Inflammatory macrophage treated with lipopolysaccharide for 4 hours (primary cell): ENCODE measurements around the gene ATXN1.

Source experiments
- DNase-seq: peaks from one replicate; pipeline ENCODE4 v3.0.0-alpha.2; 2020

ATXN1 gene

DNA sequence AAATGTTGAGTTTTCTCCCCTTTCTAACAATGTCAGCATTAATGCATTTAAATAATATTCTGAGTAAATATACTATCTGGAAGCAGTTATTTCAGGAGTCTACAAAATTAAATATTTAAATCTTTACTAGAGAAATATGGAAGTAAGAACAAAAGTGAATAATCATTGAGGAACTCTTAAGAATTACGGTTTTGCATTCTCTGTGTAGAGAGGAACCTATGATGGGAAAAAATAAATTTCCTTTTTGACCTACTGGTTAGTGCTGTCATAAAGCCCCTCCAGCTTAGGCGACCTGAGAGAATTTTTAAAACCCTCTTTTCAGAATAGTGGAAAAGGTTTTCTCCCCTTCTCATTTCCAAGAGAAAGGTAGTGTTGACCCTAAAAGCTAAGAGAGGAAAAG is 64.8 kb downstream of the ATXN1 start:
- DNase-seq, result peak; percentile 51

DNA sequence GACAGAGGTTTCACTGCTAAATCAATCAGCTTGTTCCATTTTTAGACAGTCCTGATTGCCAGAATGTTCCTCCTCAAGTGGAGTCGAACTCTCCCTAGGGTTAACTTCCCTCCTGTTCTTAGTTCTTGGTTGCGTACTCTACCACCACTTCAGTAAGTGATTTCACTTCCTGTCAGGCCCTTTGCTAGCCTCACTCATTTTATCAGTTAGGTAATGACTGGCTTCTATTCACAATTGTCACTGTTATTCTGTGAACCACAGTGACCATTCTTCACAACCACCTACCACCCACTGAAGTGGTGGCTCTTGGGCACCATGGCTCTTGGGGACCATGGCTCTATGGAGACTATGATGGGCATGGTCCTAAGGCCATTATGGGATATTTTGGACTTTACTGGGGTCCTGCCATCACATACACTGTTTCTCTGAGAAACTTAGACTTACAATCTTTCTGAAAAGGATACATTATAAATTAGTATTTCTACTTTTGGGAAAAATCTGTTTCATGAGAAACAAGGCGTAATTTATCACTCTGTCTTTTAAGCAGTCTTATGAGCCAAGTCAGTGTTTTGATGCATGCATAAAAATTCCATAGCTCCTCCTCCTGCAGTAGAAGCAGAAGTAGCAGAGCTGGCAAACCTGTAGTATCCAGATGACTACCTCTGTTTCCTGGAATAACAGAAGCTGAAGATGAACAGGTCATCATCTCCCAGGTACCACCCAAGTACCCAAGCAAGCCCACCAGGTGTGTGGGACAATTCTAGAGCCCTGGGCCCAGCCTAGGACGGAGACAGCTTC is 66.3 kb downstream of the ATXN1 start:
- peak; percentile 89 for DNase-seq

DNA sequence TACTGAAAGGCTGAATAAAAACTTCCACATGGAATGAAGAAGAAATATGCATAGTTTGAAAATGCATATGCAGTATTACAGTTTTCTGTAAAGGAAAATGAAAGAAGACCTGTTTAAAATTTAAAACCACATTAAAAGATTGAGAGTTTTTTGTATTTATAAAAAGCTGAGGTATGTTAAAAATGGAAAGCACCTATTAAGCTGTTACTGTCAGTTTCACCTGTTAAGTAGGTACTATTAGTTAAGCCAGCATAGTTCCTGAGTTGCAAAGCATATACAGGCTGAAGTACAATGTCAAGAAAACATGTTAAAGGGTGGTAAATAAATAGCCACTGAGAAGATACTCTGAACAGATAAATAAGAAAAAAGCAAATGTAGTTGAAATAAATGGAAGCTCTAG is 69.9 kb downstream of the ATXN1 start:
- DNase-seq, result no peak

DNA sequence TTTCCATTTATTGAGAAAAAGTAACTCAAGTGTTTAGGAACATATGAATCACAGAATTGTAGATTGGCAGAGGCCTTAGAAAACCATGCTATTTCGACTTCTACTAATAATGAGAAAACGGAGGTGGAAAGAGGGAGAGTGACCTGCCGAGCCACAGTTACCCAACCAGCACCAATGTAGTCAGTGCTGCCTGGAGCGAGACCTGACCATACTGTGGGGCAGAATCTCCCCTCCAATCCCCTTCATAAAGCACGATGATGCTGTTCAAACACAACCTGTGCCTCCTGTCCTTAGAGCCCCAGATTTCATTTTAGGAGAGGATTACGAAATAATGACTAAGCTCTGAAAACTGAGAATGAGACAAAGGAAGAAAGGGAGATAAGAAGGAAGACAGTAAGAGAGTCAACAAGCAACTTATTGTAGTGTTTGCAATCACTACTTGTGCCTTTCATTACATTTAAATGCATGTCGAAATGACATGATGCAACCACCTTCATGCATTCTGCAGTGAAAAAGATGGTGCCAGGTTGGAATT is 70.6 kb downstream of the ATXN1 start:
- DNase-seq, result peak; percentile 62

DNA sequence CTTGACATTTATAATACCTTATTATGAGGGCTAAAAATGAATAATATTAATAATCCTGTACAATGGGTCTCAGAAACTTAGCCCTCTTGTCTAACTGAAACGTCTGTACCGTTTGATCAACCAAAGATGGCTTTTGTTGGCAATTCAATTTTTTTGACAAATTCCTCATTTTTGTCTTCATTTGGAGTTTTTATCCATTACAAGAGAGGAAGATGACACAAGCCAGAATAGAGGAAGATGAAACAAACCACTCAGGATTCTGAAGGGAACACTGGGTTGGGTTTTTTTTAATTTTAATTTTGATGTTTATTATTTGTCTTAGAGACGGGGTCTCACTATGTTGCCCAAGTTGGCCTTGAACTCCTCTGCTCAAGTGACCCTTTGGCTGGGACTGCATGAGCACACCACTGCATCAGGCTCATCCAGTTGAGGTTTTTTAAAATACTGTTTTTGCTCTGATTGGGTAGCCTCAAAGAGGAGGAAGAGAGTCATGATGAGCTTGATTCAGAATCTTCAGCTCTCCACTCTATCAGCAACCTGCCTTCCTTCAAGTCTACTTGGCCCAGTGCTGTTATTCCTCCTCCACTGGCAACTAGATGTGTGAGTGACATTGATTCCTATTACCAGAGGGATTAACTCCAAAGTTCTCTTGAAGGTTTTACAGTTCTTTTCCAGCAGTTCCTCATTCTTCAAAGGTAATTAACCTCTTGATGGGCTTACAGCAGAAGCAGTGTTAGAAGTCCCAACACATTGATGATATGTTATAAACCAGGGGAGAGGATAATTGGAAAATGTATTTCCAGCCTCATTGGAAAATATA is 71.3 kb downstream of the ATXN1 start:
- peak; percentile 64 for DNase-seq

DNA sequence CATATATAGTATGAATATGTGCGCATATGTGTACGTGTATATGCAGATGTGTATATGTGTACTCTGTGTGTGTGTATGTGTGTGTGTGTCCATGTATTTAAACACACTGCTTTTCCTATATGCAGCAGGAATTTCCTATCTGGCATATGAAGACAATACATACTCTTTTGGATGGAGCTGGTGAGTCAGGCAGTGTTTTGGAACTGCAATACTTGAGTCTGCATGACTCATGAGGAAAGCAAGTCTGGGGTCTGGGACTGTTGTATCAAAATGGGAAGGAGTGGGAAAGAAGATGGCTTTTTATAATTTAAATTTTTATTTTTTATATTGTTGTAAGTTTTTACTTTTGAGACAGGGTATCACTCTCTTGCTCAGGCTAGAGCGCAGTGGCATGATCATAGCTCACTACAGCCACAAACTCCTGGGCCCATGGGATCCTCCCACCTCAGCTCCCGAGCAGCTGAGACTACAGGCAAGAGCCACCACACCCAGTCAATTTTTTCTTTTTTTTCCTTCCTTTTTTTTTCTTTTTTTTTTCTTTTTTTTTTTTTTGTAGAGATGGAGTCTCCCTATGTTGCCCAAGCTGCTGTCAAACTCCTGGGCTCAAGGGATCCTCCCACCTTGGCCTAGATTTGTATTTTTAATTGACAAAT is 72.2 kb downstream of the ATXN1 start:
- DNase-seq, result peak; percentile 88

DNA sequence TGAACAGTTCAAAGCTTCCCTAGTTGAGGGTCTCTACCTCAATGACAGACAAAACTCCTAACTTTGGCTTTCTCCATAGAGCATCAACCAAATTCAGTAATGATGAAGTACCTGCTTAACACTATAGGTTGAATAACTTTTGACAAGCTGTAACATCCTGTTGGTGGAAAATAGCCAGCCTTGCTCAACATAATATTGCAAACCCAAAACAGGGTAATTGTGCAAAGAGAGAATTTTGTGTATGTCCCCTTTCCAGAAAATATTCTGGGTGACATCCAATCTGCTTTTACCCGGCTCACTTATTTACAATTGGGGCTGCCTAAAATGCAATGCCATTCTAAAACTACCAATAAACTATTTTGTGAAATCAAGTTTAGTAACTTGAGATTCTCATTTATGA is 72.8 kb downstream of the ATXN1 start:
- peak; percentile 83 for DNase-seq

DNA sequence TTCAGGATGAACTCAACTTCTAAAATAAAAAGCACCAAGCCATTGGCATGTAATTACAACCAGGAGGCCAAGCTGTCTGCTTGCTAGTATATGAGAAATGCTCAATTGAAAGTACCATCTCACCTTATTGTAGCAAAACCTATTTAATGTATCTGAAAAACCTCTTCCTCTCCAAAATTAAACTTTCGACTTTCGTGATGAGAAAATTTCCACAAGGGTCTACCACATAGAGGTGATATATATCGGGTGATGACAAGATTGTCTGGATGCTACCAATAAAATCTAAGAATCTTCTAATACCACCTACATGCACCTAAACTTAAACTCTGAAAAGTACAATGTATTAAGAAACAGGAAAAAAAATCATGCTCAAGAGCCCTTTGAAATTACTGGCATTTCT is 74.2 kb downstream of the ATXN1 start:
- DNase-seq, result no peak

DNA sequence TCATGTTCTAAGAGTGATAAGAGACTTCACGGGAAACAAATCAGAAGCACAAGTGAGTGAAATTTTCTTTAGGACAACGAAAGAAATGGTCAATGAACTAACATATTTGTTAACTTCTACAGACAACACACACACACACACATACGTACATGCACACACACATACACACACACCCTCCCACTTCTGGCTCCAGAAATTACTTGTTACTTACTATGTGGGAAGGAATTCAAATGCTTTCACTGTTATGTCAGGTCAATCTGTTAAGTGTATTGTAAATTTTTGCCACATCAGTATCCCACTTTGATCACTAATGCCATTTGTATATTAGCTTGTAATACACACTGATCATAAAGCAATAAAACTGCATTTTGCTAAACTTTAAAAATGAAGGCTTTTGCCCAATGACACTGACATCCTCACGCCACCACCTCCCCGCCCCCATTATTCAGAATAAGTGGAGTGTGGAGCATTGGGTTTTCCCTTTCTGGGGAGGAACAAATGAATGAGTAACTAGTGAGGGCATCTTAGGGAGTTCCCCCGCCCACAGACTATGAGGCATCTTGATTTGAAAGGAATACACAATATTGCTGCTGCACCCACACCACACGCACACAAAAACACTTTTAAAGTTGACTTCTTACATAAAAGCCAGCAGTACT is 76.2 kb downstream of the ATXN1 start:
- DNase-seq, result peak; percentile 100

DNA sequence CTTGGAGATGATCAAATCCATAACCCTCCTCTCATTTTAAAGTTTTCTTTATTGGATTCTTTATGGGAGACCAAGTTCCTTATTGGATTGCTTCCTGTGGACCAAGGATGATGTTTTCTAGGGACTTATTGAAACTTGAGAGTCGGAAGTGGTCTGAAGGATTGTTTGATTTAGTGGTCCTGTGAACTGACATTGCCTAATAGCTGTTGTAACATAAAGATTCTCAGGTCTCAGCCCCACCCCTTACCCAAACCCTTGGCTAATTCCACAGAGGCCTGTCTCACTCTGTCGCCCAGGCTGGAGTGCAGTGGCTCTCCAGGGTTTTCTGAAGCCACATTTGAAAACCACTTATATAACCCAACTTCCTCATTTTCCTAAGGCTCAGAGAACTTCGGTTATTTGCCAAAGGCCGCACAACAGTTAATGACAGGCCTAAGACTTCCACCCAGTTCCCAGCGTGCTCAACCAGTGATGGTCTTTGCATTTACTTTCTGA is 77.0 kb downstream of the ATXN1 start:
- peak; percentile 90 for DNase-seq

DNA sequence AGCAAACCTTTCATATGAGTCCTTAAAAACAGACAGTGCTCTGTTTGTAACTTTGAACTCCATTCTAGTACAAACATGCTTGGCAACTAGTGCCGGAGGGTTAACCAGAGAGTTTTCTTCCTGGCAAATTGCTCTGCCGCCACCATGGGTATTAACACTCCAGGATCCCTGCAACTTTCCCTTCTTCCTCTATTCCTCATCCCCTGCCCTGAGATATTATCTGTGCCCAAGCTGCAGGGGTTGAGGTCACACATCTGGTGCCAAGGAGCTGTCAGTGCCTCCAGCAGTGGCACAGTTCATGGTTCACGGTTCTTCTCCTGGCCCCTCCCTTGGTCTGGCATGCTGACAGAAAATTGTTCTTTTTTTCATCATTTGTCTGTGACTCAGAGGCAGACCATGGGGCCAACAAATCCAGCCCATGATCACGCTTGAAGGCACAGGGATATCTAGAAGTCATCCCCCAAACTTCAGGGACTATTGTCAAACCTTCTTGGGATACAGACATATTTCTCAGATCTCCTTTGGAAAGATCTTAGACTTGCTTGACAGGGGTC is 77.5 kb downstream of the ATXN1 start:
- peak; percentile 92 for DNase-seq

DNA sequence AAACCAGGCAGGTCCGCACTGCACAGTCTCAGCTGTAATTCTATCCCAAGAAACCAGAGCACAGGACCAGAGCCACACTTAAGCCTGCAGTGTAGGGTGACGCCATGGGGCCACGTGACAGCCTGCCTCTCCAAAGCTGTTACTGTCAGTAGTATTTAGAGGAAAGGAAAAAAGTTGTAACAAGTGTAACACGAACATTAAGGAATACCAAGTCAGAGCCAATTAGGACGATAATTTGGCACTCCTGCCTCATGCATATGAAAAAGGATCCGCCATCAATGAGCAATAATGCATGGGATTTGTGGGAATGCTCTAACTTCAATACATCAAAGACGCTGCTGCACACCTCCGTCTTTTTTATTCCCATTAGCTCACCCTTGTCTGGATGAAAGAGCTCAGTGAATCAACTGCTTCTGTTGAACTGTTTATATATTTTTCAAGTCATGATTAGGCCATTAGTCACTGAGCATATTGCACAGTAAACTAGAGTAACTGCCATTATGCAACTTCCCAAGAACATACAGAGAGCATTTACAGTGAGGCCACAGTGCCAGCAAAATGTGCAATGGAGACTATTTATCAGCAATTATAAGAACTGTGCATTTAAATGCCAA is 79.9 kb downstream of the ATXN1 start:
- peak; percentile 97 for DNase-seq

DNA sequence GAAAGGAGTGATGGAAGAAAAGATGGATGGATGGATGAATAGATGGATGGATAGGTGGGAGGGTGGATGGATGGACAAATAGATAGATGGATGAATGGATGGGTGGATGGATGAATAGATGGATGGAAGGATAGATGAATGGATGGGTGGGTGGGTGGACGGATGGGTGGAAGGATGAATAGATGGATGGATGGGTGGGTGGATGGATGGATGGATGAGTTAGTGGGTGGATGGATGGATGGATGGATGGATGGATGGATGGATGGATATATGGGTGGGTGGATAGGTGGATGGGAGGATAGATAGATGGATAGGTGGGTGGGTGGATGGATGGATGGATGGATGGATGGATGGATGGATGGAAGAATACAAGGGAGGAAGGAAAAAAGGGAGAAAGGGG is 82.2 kb downstream of the ATXN1 start:
- no peak for DNase-seq

DNA sequence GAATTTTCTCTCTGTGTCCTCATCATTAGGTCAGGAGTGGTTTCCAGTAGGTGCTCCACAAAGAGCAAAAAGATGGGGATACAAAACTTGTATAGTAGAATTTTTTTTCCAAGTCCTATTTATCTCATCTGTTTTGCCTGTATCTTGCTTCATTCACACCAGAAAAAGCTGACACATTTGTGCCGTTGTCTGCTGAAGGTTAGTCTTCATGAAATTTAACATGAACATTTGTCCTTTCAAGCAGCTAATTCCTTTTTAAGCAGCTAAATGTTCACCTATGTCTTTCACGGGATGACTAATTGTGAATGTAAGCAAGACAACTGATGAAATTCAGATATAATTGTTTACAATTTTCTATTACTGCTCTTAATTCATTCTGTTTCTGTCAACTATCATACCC is 83.8 kb downstream of the ATXN1 start:
- DNase-seq, result no peak

DNA sequence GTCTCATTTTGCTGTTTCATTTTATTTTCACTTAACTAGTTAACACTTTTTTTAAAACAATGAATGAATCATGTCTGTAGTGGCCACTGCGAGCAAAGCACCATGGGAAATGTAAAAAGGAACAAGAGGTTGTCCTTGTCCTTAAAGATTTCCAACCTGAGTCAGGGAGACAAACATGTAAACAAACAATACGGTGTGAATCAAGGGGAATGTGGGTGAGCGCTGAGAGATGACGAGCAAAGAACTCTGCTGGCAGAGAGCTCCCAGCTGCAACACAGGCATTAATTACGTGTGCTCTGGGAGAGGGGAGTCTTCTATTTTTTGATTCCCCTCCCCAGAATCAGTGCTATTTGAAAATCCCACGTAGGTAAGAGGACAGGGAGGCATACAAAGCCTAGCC is 84.3 kb downstream of the ATXN1 start:
- no peak for DNase-seq

DNA sequence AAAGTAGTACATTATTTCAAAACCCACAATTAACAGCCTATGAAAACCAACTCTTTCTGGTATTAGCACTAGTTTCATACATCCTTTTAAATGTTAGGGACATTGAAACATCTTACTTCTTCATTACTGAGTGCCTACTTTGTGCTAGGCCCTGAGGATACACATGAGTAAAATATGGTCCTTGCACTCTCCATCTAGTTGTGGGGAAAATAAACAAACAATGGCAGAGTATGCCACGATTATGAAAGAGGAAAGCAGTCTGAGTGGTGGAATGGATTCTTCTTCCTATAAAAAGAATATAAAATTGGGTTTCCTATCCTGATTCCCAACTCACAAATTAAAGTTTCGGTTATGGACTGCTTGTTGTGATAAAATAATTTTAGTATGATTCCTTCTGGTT is 84.9 kb downstream of the ATXN1 start:
- no peak for DNase-seq

DNA sequence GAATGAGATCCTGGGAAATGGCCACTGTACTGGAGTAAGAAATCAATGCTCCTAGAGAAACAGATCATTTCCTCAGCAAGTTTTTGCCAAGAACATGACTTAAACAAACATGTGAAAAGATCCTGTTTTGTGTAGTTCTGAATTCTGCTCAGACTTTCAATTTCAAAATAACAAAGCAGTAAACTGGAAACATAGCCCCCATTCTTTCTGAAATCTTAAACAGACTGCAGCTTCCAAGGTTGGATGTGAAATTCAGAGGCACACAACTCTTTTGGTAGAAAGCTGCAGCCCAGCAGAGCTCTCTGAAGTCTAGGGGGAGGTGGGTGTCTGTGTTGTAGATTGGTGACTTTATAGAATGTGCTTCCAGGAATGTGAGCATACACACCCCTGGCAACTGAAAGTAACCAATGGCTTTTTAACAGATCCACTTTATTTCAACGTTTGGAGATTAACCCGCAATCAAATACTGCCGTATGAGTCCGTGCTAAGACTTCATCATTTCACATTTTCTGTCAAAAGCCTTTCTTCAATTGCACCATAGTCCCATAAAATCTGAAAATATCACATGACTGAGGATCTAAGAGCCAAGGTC is 86.4 kb downstream of the ATXN1 start:
- peak; percentile 44 for DNase-seq

DNA sequence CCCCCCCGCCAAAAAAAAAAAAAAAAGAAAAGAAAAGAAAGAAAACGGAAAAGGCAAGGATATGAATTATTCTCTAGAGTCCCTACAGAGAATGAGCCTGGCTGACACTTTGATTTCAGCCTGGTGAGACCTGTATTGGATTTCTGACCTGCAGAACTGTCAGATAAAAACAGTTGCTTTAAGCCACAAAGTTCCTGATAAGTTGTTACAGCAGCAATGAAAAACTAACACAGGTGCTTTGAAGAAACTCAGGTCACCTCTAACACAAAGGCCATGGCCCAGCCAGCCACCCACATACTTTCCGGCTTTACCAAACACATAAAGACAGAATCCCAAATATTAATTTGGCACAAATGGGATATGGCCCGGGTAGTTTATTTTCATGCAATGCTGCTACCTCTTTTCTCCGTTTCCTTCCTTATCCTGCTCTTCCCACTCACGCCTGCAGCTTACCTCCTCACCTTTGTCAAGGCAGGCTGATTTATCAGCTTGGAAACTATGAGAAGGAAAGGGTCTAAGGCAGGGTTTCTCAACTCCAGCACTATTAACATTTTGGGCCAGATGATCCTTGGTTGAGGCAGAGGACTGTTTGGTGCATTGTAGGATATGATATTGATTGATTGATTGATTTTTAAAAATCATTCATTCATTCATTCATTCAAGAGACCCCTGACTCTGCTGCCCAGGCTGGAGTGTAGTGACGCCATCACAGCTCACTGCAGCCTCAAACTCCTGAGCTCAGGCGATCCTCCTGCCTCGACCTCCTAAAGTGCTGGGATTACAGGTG is 88.1 kb downstream of the ATXN1 start:
- no peak for DNase-seq

DNA sequence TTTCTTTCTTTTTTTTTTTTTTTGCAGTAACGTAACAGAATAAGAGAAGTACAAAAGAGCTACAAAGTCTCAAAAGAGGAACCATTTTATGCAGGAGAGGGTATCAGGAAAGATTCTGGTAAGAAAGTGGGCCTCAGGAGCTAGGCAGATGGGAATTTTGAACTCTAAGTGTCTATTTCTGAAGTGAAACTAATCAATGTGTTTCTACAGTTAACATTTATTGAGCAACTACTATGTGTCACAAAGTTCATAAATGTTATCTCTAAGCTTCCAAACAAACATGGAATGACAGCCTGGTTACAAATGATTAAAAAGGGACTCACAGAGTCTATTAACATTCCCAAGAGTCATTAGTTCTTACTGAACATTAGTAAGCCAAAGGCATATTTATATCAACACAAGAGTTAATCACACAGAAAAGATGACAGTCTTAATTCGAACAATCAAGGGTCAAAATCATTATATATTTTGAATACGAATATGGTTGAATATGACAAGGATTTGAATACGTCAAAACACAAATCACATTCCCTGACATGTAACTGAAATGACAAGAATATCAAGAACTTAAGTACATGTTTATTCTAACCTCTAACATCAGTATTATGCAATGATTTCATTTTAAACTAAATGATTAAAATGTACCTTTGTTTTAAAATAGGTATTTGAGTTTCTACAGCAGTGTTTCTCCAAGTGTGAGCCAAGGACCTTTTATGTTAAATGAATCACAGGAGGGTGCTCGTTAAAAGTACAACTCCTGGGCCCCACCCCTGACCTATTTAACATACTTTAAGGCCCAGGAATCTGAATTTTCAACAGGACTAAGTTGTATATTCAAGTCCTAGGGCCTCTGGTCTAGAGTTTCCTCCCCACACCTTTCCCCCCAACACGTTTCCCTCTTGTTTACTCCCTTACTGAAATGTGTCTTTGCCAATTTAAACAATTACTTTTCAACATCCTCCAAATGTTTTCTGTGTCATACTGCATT is 89.7 kb downstream of the ATXN1 start:
- DNase-seq, result peak; percentile 63
